NCI-H524 treated with DMSO at 0.1 percent for 48 hours (cell line): ENCODE measurements around the gene SKAP1.

Experiments
- DNase-seq: peaks from one replicate; lab custom pipeline; 2025; lab: John Stamatoyannopoulos, UW

Gene SKAP1

GRCh38 chr17:48173191-48173984 is 256.6 kb downstream of the SKAP1 start:
- no peak for DNase-seq

- DNase-seq, result no peak
Measured at GRCh38 chr17:48169926-48170325, 260.1 kb downstream of the SKAP1 start.

- DNase-seq, result no peak
Measured at GRCh38 chr17:48163809-48164208, 266.2 kb downstream of the SKAP1 start.

- DNase-seq, result no peak
Measured at GRCh38 chr17:48162946-48163506, 267.0 kb downstream of the SKAP1 start.

- DNase-seq, result no peak
Measured at GRCh38 chr17:48162306-48162934, 267.6 kb downstream of the SKAP1 start.

GRCh38 chr17:48161127-48161905 is 268.7 kb downstream of the SKAP1 start:
- DNase-seq, result no peak

- no peak for DNase-seq
Measured at GRCh38 chr17:48160177-48161081, 269.6 kb downstream of the SKAP1 start.

- no peak for DNase-seq
Measured at GRCh38 chr17:48159232-48159631, 270.8 kb downstream of the SKAP1 start.

GRCh38 chr17:48155889-48156611 is 274.0 kb downstream of the SKAP1 start:
- DNase-seq, result no peak

- no peak for DNase-seq
Measured at GRCh38 chr17:48153691-48154358, 276.2 kb downstream of the SKAP1 start.

- no peak for DNase-seq
Measured at GRCh38 chr17:48152289-48152688, 277.7 kb downstream of the SKAP1 start.

GRCh38 chr17:48151220-48151619 is 278.8 kb downstream of the SKAP1 start:
- DNase-seq, result no peak

- no peak for DNase-seq
Measured at GRCh38 chr17:48150597-48151001, 279.4 kb downstream of the SKAP1 start.

- no peak for DNase-seq
Measured at GRCh38 chr17:48149787-48150463, 280.1 kb downstream of the SKAP1 start.

- DNase-seq, result peak; percentile 78
Measured at GRCh38 chr17:48148854-48149786, 280.9 kb downstream of the SKAP1 start.

GRCh38 chr17:48148029-48148770 is 281.8 kb downstream of the SKAP1 start:
- peak; percentile 82 for DNase-seq

GRCh38 chr17:48144976-48145798 is 284.8 kb downstream of the SKAP1 start:
- DNase-seq, result no peak
